GM12878 (cell line): ENCODE results near the gene SAMD9L. TPM values are rescaled to one million over a fixed set of nuclear protein-coding genes. Genes with fewer than 3 reads are reported as not detected.

Experiments
- ATAC-seq: fragments of 200-7000 bp; cut with Tn5 transposase; 3 replicates; pipeline ENCODE4 v1.9.1; 2020; ENCODE audit warnings: mild to moderate bottlenecking, moderate library complexity
- BruUV-seq: library from RNA; stranded (reverse); fragments of 400-500 nt; replicated peaks from 2 replicates; lab custom pipeline; 2021; lab: Mats Ljungman, UMichigan
- CTCF ChIA-PET: fragments of 300-600 bp; sonication (Branson Sonifier 250); formaldehyde crosslinking; extraction: SDS; loops from one replicate; lab custom pipeline; 2021; ENCODE audit warnings: inconsistent platforms; lab: Yijun Ruan, JAX
- POLR2A ChIA-PET: fragments of 350-600 bp; formaldehyde crosslinking; extraction: SDS; loops from one replicate; lab custom pipeline; 2021; ENCODE audit warnings: inconsistent platforms; lab: Charles Lee
- RAD21 ChIA-PET: fragments of 300-600 bp; sonication (Branson Sonifier 250); formaldehyde crosslinking; loops from one replicate; lab custom pipeline; 2023; ENCODE audit warnings: antibody characterized with exemption; ENCODE audit not compliant: unreplicated experiment; lab: Charles Lee
- SMC1A ChIA-PET: fragments of 300-600 bp; sonication (Branson Sonifier 250); formaldehyde crosslinking; loops from one replicate; lab custom pipeline; 2023; ENCODE audit not compliant: unreplicated experiment, uncharacterized antibody; lab: Charles Lee
- DNase-seq: peaks from one replicate; pipeline ENCODE4 v3.0.0-alpha.2; 2011; ENCODE audit warnings: low read depth, low spot score
- FAIRE-seq: peaks from 3 replicates; lab custom pipeline; 2011; peaks lifted over from hg19 to GRCh38; lab: Jason Lieb, UNC
- H2AFZ ChIP-seq: 2 replicates; pipeline ENCODE4 v1.6.0; 2011; ENCODE audit warnings: low read depth, low read length, control low read depth; ENCODE audit not compliant: control insufficient read depth
- H3K27ac ChIP-seq: 2 replicates; pipeline ENCODE4 v1.5.1; 2011; ENCODE audit warnings: control low read depth; ENCODE audit not compliant: control insufficient read depth, insufficient read depth
- H3K27me3 ChIP-seq, 2 experiments: replicated peaks in 1 of 2; 2 replicates each; pipeline versions ENCODE4 v1.6.0 to v1.6.1; 2011; ENCODE audit warnings: low read length in 1 of 2; ENCODE audit not compliant: control insufficient read depth in 2 of 2, insufficient read depth in 2 of 2
- H3K36me3 ChIP-seq, 2 experiments: 2 replicates each; pipeline ENCODE4 v1.5.1; 2011; ENCODE audit warnings: low read length in 1 of 2; ENCODE audit not compliant: control insufficient read depth in 2 of 2, insufficient read depth in 2 of 2
- H3K4me1 ChIP-seq: 2 replicates; pipeline ENCODE4 v1.6.1; 2011; ENCODE audit warnings: mild to moderate bottlenecking, low read length, moderate library complexity, mixed read lengths; ENCODE audit not compliant: control insufficient read depth, insufficient read depth
- H3K4me2 ChIP-seq: 2 replicates; pipeline ENCODE4 v1.6.0; 2011; ENCODE audit warnings: control low read depth; ENCODE audit not compliant: control insufficient read depth, insufficient read depth
- H3K4me3 ChIP-seq: fragments of 200-600 bp; sonication (generic); 2 replicates; pipeline ENCODE4 v1.5.1; 2016
- H3K79me2 ChIP-seq: 2 replicates; pipeline ENCODE4 v1.6.0; 2011; ENCODE audit warnings: low read length; ENCODE audit not compliant: control insufficient read depth, insufficient read depth
- H3K9ac ChIP-seq: 2 replicates; pipeline ENCODE4 v1.8.0; 2011; ENCODE audit warnings: low read length, control low read depth, mixed read lengths; ENCODE audit not compliant: control insufficient read depth, insufficient read depth
- H3K9me3 ChIP-seq: replicated peaks from 3 replicates; pipeline ENCODE4 v1.5.1; 2011; ENCODE audit warnings: mild to moderate bottlenecking, low read length; ENCODE audit not compliant: control insufficient read depth, insufficient read depth
- H4K20me1 ChIP-seq: 2 replicates; pipeline ENCODE4 v1.6.0; 2011; ENCODE audit not compliant: control insufficient read depth, insufficient read depth
- ATF7 ChIP-seq: fragments of 450-650 bp; IDR thresholded peaks from 2 replicates; pipeline ENCODE4 v1.6.1; 2016; ENCODE audit warnings: low read depth, mild to moderate bottlenecking
- CREM ChIP-seq: IDR thresholded peaks from 2 replicates; pipeline ENCODE4 v1.6.1; 2014; ENCODE audit warnings: antibody characterized with exemption, low read depth
- IKZF1 ChIP-seq: fragments of 450-650 bp; conservative IDR thresholded peaks from 2 replicates; pipeline ENCODE4 v1.6.1; 2017; ENCODE audit warnings: antibody characterized with exemption, mild to moderate bottlenecking
- MEF2A ChIP-seq: IDR thresholded peaks from 2 replicates; pipeline ENCODE4 v1.6.1; 2011; ENCODE audit warnings: low read depth, mild to moderate bottlenecking, low read length, moderate library complexity; ENCODE audit not compliant: insufficient read depth
- PKNOX1 ChIP-seq: fragments of 450-650 bp; IDR thresholded peaks from 2 replicates; pipeline ENCODE4 v1.6.1; 2016; ENCODE audit warnings: mild to moderate bottlenecking
- RAD21 ChIP-seq: IDR thresholded peaks from 2 replicates; pipeline ENCODE4 v1.6.1; 2011; ENCODE audit warnings: mild to moderate bottlenecking, low read depth, low read length, moderate library complexity; ENCODE audit not compliant: insufficient read depth
- SKIL ChIP-seq: fragments of 450-650 bp; IDR thresholded peaks from 2 replicates; pipeline ENCODE4 v1.6.1; 2017; ENCODE audit warnings: mild to moderate bottlenecking, low read depth, inconsistent platforms; ENCODE audit not compliant: poor library complexity, severe bottlenecking
- SPI1 ChIP-seq: IDR thresholded peaks from 2 replicates; pipeline ENCODE4 v1.6.1; 2011; ENCODE audit warnings: low read depth, mild to moderate bottlenecking, low read length, moderate library complexity, borderline replicate concordance; ENCODE audit not compliant: insufficient read depth
- WRNIP1 ChIP-seq: IDR thresholded peaks from 2 replicates; pipeline ENCODE4 v1.6.1; 2011; ENCODE audit warnings: low read depth, low read length, improper control_type of control experiment, borderline replicate concordance
- ZNF592 ChIP-seq: fragments of 450-650 bp; IDR thresholded peaks from 2 replicates; pipeline ENCODE4 v1.6.1; 2017; ENCODE audit warnings: mild to moderate bottlenecking, moderate library complexity
- WGBS: methylation state at CpG from one replicate; pipeline ENCODE4 v1.1.6; 2016; ENCODE audit warnings: low lambda C conversion rate; ENCODE audit not compliant: insufficient replicate concordance, insufficient coverage; ENCODE audit errors: missing lambda C conversion rate; 5-methylcytosine and 5-hydroxymethylcytosine counted together
- in situ Hi-C: fragments of 300-500 bp; cut with MboI; formaldehyde crosslinking; loops from 9 replicates; pipeline ENCODE4 v1.14.3; 2018; ENCODE audit warnings: mixed read lengths
- intact Hi-C: fragments of 100-400 bp; cut with micrococcal nuclease; formaldehyde crosslinking; loops from one replicate; pipeline ENCODE4 v1.14.2; 2022; ENCODE audit not compliant: unreplicated experiment
- polyA plus RNA-seq, 11 experiments: library from polyadenylated mRNA; depleted of rRNA in 4 of 11; unstranded in 6 of 11; stranded (reverse) in 5 of 11; fragments of >200 nt; fragmentation: Nextera tagmentation in 4 of 11; fragmentation: Illumina TruSeq in 1 of 11; extraction: Ambion mirVana in 4 of 11; extraction: Trizol in 1 of 11; gene quantifications; 1 replicate in 1 of 11; 2 replicates in 10 of 11; pipeline versions ENCODE4 v1.2.1 to v1.2.3, GENCODE V29; 2011 to 2016; ENCODE audit warnings: inconsistent platforms in 2 of 11, missing spikeins in 2 of 11, low read depth in 1 of 11
- total RNA-seq, 4 experiments: library from RNA; depleted of rRNA in 3 of 4; stranded (reverse); fragments of >200 nt in 3 of 4; fragmentation: Illumina TruSeq in 1 of 4; extraction: Trizol in 1 of 4; gene quantifications; 2 replicates each; pipeline versions ENCODE4 v1.2.1 to v1.2.3, GENCODE V29; 2013 to 2021

Gene SAMD9L
- total and polyA plus RNA-seq, 10 of the 15 experiments (the other 5 are each of a cell fraction or from before 2014, with no cell fraction given) = 22.3 to 51.3 (median 29.6) TPM

GRCh38 chr7:93133005-93133404 lies 15.2 kb downstream of the SAMD9L start:
- ATAC-seq (no peak), FAIRE-seq (no peak), DNase-seq (no peak)
- Histone ChIP-seq H3K27ac (no peak overlapping the region), H3K9ac (no peak overlapping the region), H4K20me1 (no peaks in the 10 kb centered on the region), H3K36me3 (peaks cover 0 to 20% of the 10 kb centered on the region in 2 experiments; a peak in 3 of 4 replicates), H3K4me1 (no peaks in the 10 kb centered on the region), H3K9me3 (peaks cover 8% of the 10 kb centered on the region), H3K4me3 (no peak overlapping the region), H3K4me2 (no peak overlapping the region), H2AFZ (no peak overlapping the region), H3K27me3 (no peaks in the 10 kb centered on the region), H3K79me2 (no peaks in the 10 kb centered on the region)
- ChIA-PET POLR2A (interaction anchor here (1.2 kb wide), 1 partner anchor 11 kb away, joined by 3 read pairs; no protein-coding TSS in a partner anchor), RAD21 (no interaction called here), SMC1A (interaction anchor here (0.5 to 2.1 kb wide), 4 partner anchors 10 to 41 kb away, joined by 3 to 10 read pairs (median 5); no protein-coding TSS in a partner anchor), CTCF (interaction anchor here (0.5 to 1.3 kb wide), 2 partner anchors 12 to 242 kb away, joined by 3 to 4 read pairs; no protein-coding TSS in a partner anchor)
- WGBS = 92% methylated on average over 1 of the region's 1 CpG
- TF ChIP-seq RAD21 = no peak
- TF ChIP-seq ZNF592 = no peak
- no peak for TF ChIP-seq WRNIP1
- no peak for TF ChIP-seq PKNOX1
- TF ChIP-seq IKZF1 = no peak
- TF ChIP-seq MEF2A = no peak
- TF ChIP-seq SKIL = no peak
- TF ChIP-seq ATF7 = no peak
- TF ChIP-seq SPI1 = no peak
- no peak for TF ChIP-seq CREM
- no TSS peak for BruUV-seq
- in situ Hi-C loops = no loop called here
- intact Hi-C loops = no loop called here
